K562 (cell line): Measurements from ENCODE around the gene FKBP8. TPM values are rescaled to one million over a fixed set of nuclear protein-coding genes. Genes with fewer than 3 reads are reported as not detected.

Source experiments
- ARHGAP35 ChIP-seq: fragments of 450-650 bp; IDR thresholded peaks from 2 replicates; pipeline ENCODE4 v1.6.1; 2018; ENCODE audit not compliant: partially characterized antibody
- ARID1B ChIP-seq: fragments of 450-650 bp; IDR thresholded peaks from 2 replicates; pipeline ENCODE4 v1.6.1; 2016; ENCODE audit warnings: antibody characterized with exemption, mild to moderate bottlenecking, inconsistent platforms
- ELF4 ChIP-seq: fragments of 450-650 bp; formaldehyde crosslinking; IDR thresholded peaks from 2 replicates; pipeline ENCODE4 v1.4.0; 2022; ENCODE audit warnings: missing genetic modification characterization
- GATA2 ChIP-seq: sonication (generic); formaldehyde crosslinking; IDR thresholded peaks from 2 replicates; pipeline ENCODE4 v1.4.0; 2020; ENCODE audit warnings: mild to moderate bottlenecking, missing genetic modification reagents
- GTF2A2 ChIP-seq: IDR thresholded peaks from 2 replicates; pipeline ENCODE4 v1.6.1; 2016; ENCODE audit warnings: mild to moderate bottlenecking, missing genetic modification characterization, missing compliant biosample characterization
- GTF2F1 ChIP-seq: IDR thresholded peaks from 2 replicates; pipeline ENCODE4 v1.6.1; 2011; ENCODE audit warnings: low read depth, low read length, improper control_type of control experiment
- HDAC8 ChIP-seq: fragments of 450-650 bp; IDR thresholded peaks from 2 replicates; pipeline ENCODE4 v1.6.1; 2016; ENCODE audit warnings: mild to moderate bottlenecking, missing genetic modification characterization, moderate library complexity, missing compliant biosample characterization
- MEF2D ChIP-seq: conservative IDR thresholded peaks from 2 replicates; pipeline ENCODE4 v1.6.1; 2016; ENCODE audit warnings: low read depth, missing genetic modification characterization, missing compliant biosample characterization
- NONO ChIP-seq, 2 experiments: fragments of 200-400 bp in 1 of 2; fragments of 450-650 bp in 1 of 2; formaldehyde crosslinking in 1 of 2; IDR thresholded peaks; 2 replicates each; pipeline ENCODE4 v1.6.1; 2017; ENCODE audit warnings: low read depth in 2 of 2, mild to moderate bottlenecking in 2 of 2, moderate library complexity in 2 of 2, low read length in 1 of 2
- RBM22 ChIP-seq: fragments of 200-400 bp; formaldehyde crosslinking; IDR thresholded peaks from 2 replicates; pipeline ENCODE4 v1.6.1; 2018; ENCODE audit warnings: low read length, low read depth; ENCODE audit not compliant: poor library complexity, severe bottlenecking
- SP1 ChIP-seq: sonication (generic); formaldehyde crosslinking; IDR thresholded peaks from 2 replicates; pipeline ENCODE4 v1.8.1; 2022; ENCODE audit warnings: mild to moderate bottlenecking, missing genetic modification reagents
- ZBTB11 ChIP-seq, 3 experiments: fragments of 200-800 bp in 1 of 3; fragments of 250-450 bp in 1 of 3; fragments of 450-650 bp in 1 of 3; sonication (Bioruptor Pico) in 1 of 3; sonication (Bioruptor generic) in 1 of 3; formaldehyde crosslinking in 1 of 3; IDR thresholded peaks; 2 replicates each; pipeline versions ENCODE4 v1.6.1 to v1.8.0; 2016 to 2022; ENCODE audit warnings: mild to moderate bottlenecking in 2 of 3, missing genetic modification characterization in 2 of 3, missing compliant biosample characterization in 1 of 3, moderate library complexity in 1 of 3
- ZC3H4 ChIP-seq: sonication (generic); formaldehyde crosslinking; IDR thresholded peaks from 2 replicates; pipeline ENCODE4 v1.9.0; 2021; ENCODE audit warnings: missing genetic modification reagents, borderline replicate concordance
- ZMIZ1 ChIP-seq, 2 experiments: fragments of 150-350 bp in 1 of 2; IDR thresholded peaks; 2 replicates each; pipeline ENCODE4 v1.6.1; 2012 to 2016; ENCODE audit warnings: low read depth in 2 of 2, low read length in 2 of 2, mild to moderate bottlenecking in 1 of 2, moderate library complexity in 1 of 2
- ZNF146 ChIP-seq: IDR thresholded peaks from one replicate; pipeline ENCODE4 v1.6.1; 2018; ENCODE audit warnings: missing compliant biosample characterization; ENCODE audit not compliant: unreplicated experiment
- ZNF274 ChIP-seq: IDR thresholded peaks from 2 replicates; pipeline ENCODE4 v1.6.1; 2011; ENCODE audit warnings: low read depth, mild to moderate bottlenecking, low read length, moderate library complexity, borderline replicate concordance
- ZNF57 ChIP-seq: fragments of 450-650 bp; formaldehyde crosslinking; IDR thresholded peaks from 2 replicates; pipeline ENCODE4 v1.4.0; 2020; ENCODE audit warnings: mild to moderate bottlenecking, moderate library complexity
- polyA plus RNA-seq, 8 experiments: library from polyadenylated mRNA; depleted of rRNA in 4 of 8; stranded (reverse) in 5 of 8; unstranded in 3 of 8; fragments of >200 nt; fragmentation: Nextera tagmentation in 2 of 8; fragmentation: Illumina TruSeq in 1 of 8; extraction: Ambion mirVana in 2 of 8; extraction: Trizol in 1 of 8; gene quantifications; 2 replicates each; pipeline versions ENCODE4 v1.2.1 to v1.2.3, GENCODE V29; 2011 to 2014; ENCODE audit warnings: inconsistent platforms in 1 of 8, missing spikeins in 1 of 8
- total RNA-seq, 7 experiments: library from RNA; depleted of rRNA in 6 of 7; stranded (reverse); fragments of >200 nt in 6 of 7; fragmentation: Illumina TruSeq in 2 of 7; extraction: Trizol in 2 of 7; gene quantifications; 2 replicates each; pipeline versions ENCODE4 v1.2.1 to v1.2.3, GENCODE V29; 2011 to 2021; ENCODE audit warnings: low replicate concordance in 1 of 7
- TF ChIP-seq, protein P1 (sequence below): fragments of 250-450 bp; sonication (Bioruptor Pico); IDR thresholded peaks from 2 replicates; pipeline ENCODE4 v1.4.0; 2020; ENCODE audit warnings: borderline replicate concordance

Gene FKBP8
- total and polyA plus RNA-seq, 9 of the 15 experiments (the other 6 are each of a cell fraction or from before 2014, with no cell fraction given) = 0.46 to 236 (median 104) TPM

DNA sequence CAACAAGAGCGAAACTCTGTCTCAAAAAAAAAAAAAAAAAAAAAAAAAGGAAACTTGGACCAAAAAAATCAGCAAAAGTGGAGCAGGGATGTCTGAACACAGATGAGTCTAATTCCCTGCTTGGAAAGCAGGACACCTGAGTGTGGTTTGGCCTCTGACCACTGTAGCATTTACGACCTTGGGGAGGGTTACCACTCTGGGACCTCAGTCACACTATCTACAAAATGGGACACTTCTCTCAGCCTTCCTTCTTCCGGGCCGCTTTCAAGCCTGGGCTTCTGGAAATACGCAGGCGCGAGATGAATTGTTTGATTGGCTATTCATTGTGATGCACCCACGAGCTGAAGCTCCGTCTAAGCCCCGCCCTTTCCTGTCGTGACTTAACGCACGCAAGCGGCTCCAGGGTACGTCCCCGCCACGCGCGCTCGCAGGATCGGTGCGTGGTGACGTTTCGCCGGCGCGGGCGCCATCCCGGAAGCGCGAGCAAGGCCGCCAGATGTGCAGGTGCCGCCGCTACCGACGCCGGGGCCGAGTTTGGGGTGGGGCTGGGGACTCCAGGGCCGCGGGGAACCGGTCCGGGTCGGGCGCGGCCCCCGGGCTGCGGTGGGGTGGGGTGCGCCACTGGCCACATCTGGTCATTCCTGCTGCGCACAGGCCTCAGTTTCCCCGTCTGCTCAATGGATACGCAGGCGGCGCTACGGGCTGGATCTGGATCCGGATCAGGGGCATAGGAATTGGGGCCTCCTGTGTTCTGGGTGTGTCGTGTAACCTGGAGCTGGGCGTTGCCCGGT is 14.2 kb upstream of the FKBP8 start, which contains the start of gene KXD1 (continued):
- no peak for TF ChIP-seq ZNF146
- TF ChIP-seq ZNF57 (CRISPR knock-in tag) = no peak
- no peak for TF ChIP-seq ZNF274
- no peak for TF ChIP-seq MEF2D (tag)
- TF ChIP-seq ZC3H4 (CRISPR knock-in tag) = no peak; the same call in 1 of the 2 replicates
- no peak for TF ChIP-seq ZMIZ1 (IDR thresholded peaks at IDR 0.05; ENCODE audit: low read depth in 2 of 2, low read length in 2 of 2)
- TF ChIP-seq GATA2 = no peak
- TF ChIP-seq ARHGAP35 = no peak
- TF ChIP-seq HDAC8 (tag) = no peak
- peak in 1 of 3 experiments; percentile 45; a peak in 1 of 6 replicates for TF ChIP-seq ZBTB11 (CRISPR knock-in tag; IDR thresholded peaks at IDR 0.05)
- TF ChIP-seq RBM22 = no peak
- peak; percentile 29; the same call in 1 of the 2 replicates for TF ChIP-seq ELF4 (CRISPR knock-in tag)
- no peak; the same call in 1 of the 2 replicates for TF ChIP-seq SP1 (CRISPR knock-in tag)
- no peak for TF ChIP-seq NONO (IDR thresholded peaks at IDR 0.05; ENCODE audit: low read depth in 2 of 2, low read length in 1 of 2)
- TF ChIP-seq, protein P1, sequence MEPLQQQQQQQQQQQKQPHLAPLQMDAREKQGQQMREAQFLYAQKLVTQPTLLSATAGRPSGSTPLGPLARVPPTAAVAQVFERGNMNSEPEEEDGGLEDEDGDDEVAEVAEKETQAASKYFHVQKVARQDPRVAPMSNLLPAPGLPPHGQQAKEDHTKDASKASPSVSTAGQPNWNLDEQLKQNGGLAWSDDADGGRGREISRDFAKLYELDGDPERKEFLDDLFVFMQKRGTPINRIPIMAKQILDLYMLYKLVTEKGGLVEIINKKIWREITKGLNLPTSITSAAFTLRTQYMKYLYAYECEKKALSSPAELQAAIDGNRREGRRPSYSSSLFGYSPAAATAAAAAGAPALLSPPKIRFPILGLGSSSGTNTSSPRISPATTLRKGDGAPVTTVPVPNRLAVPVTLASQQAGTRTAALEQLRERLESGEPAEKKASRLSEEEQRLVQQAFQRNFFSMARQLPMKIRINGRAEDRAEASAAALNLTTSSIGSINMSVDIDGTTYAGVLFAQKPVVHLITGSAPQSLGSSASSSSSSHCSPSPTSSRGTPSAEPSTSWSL (CRISPR knock-in tag) = no peak
- TF ChIP-seq ARID1B = peak; percentile 26; the same call in 1 of the 2 replicates
- no peak for TF ChIP-seq GTF2A2 (tag)
- no peak for TF ChIP-seq GTF2F1
